WTC11 (cell line): ENCODE results near the gene ADAMTS9. TPM values are rescaled to one million over a fixed set of nuclear protein-coding genes. Genes with fewer than 3 reads are reported as not detected.
A peak's percentile ranks its signal among the peaks of the same experiment; 100 is the strongest.

Source experiments
- ATAC-seq: fragments of 200-7000 bp; cut with Tn5 transposase; 2 replicates; pipeline ENCODE4 v1.10.0; 2021; ENCODE audit warnings: mild to moderate bottlenecking, moderate library complexity
- CTCF ChIA-PET: fragments of 300-600 bp; sonication (Branson Sonifier 250); formaldehyde crosslinking; loops from one replicate; lab custom pipeline; 2021; ENCODE audit warnings: antibody characterized with exemption; lab: Charles Lee
- POLR2A ChIA-PET: fragments of 350-600 bp; sonication (Branson Sonifier 250); formaldehyde crosslinking; loops from one replicate; lab custom pipeline; 2021; ENCODE audit warnings: antibody characterized with exemption; lab: Charles Lee
- DNase-seq: peaks from one replicate; pipeline ENCODE4 v3.0.0; 2021; ENCODE audit warnings: low spot score
- H3K27ac Mint-ChIP-seq: 2 replicates; pipeline ENCODE4 v1.8.0; 2021; ENCODE audit warnings: mixed read lengths
- H3K27me3 Mint-ChIP-seq: 2 replicates; pipeline ENCODE4 v1.8.0; 2021; ENCODE audit warnings: low read depth, mild to moderate bottlenecking, moderate library complexity, mixed read lengths
- H3K36me3 Mint-ChIP-seq: 2 replicates; pipeline ENCODE4 v1.8.0; 2021; ENCODE audit warnings: mixed read lengths
- H3K4me1 Mint-ChIP-seq: 2 replicates; pipeline ENCODE4 v1.8.0; 2022; ENCODE audit warnings: mixed read lengths
- H3K4me3 Mint-ChIP-seq: 2 replicates; pipeline ENCODE4 v1.8.0; 2021; ENCODE audit warnings: mild to moderate bottlenecking, moderate library complexity, mixed read lengths
- H3K9me3 Mint-ChIP-seq: 2 replicates; pipeline ENCODE4 v1.8.0; 2021; ENCODE audit warnings: mixed read lengths
- ARID4B ChIP-seq: sonication (generic); formaldehyde crosslinking; IDR thresholded peaks from 2 replicates; pipeline ENCODE4 v1.8.0; 2023; ENCODE audit warnings: missing genetic modification reagents, mild to moderate bottlenecking, borderline replicate concordance
- CBFB ChIP-seq: sonication (generic); formaldehyde crosslinking; IDR thresholded peaks from 2 replicates; pipeline ENCODE4 v1.8.1; 2022; ENCODE audit warnings: mild to moderate bottlenecking, low read depth, missing genetic modification reagents
- ERG ChIP-seq: fragments of 250-450 bp; sonication (Bioruptor Pico); IDR thresholded peaks from 2 replicates; pipeline ENCODE4 v1.8.0; 2021; ENCODE audit warnings: mild to moderate bottlenecking
- ESRRA ChIP-seq: sonication (generic); formaldehyde crosslinking; IDR thresholded peaks from 2 replicates; pipeline ENCODE4 v1.8.1; 2022; ENCODE audit warnings: mild to moderate bottlenecking, missing genetic modification reagents, borderline replicate concordance
- FOXP1 ChIP-seq: sonication (generic); formaldehyde crosslinking; IDR thresholded peaks from 2 replicates; pipeline ENCODE4 v1.8.0; 2022; ENCODE audit warnings: missing genetic modification reagents, mild to moderate bottlenecking, moderate library complexity, borderline replicate concordance
- GTF2I ChIP-seq: fragments of 250-450 bp; sonication (Bioruptor Pico); conservative IDR thresholded peaks from 2 replicates; pipeline ENCODE4 v1.4.0; 2021; ENCODE audit warnings: mild to moderate bottlenecking
- IRF1 ChIP-seq: sonication (generic); formaldehyde crosslinking; IDR thresholded peaks from 2 replicates; pipeline ENCODE4 v1.8.0; 2023; ENCODE audit warnings: missing genetic modification reagents
- IRF2 ChIP-seq: sonication (generic); formaldehyde crosslinking; IDR thresholded peaks from 2 replicates; pipeline ENCODE4 v1.8.0; 2022; ENCODE audit warnings: low read depth, missing genetic modification reagents, borderline replicate concordance
- KAT7 ChIP-seq: sonication (generic); formaldehyde crosslinking; IDR thresholded peaks from 2 replicates; pipeline ENCODE4 v1.8.1; 2023; ENCODE audit warnings: missing genetic modification reagents, mild to moderate bottlenecking, borderline replicate concordance
- MYBL2 ChIP-seq: sonication (generic); formaldehyde crosslinking; IDR thresholded peaks from 2 replicates; pipeline ENCODE4 v1.8.1; 2023; ENCODE audit warnings: mild to moderate bottlenecking, moderate library complexity, missing genetic modification reagents
- NR3C1 ChIP-seq: sonication (generic); formaldehyde crosslinking; conservative IDR thresholded peaks from 2 replicates; pipeline ENCODE4 v1.8.1; 2023; ENCODE audit warnings: low read depth, mild to moderate bottlenecking, missing genetic modification reagents
- PRRX2 ChIP-seq: fragments of 250-450 bp; sonication (Bioruptor Pico); IDR thresholded peaks from 2 replicates; pipeline ENCODE4 v1.8.0; 2021; ENCODE audit warnings: mild to moderate bottlenecking
- RELA ChIP-seq: sonication (generic); formaldehyde crosslinking; IDR thresholded peaks from 2 replicates; pipeline ENCODE4 v1.8.1; 2022; ENCODE audit warnings: missing genetic modification reagents, mild to moderate bottlenecking, borderline replicate concordance
- RORB ChIP-seq: fragments of 250-450 bp; sonication (Bioruptor Pico); IDR thresholded peaks from 2 replicates; pipeline ENCODE4 v1.9.0; 2021; ENCODE audit warnings: mild to moderate bottlenecking
- ZNF232 ChIP-seq: sonication (generic); formaldehyde crosslinking; IDR thresholded peaks from 2 replicates; pipeline ENCODE4 v1.8.0; 2022; ENCODE audit warnings: mild to moderate bottlenecking, missing genetic modification reagents
- ZNF263 ChIP-seq: sonication (generic); formaldehyde crosslinking; IDR thresholded peaks from 2 replicates; pipeline ENCODE4 v1.8.1; 2022; ENCODE audit warnings: low read depth, mild to moderate bottlenecking, moderate library complexity, missing genetic modification reagents
- ZNF416 ChIP-seq: fragments of 250-450 bp; sonication (Bioruptor Pico); IDR thresholded peaks from 2 replicates; pipeline ENCODE4 v1.9.0; 2021; ENCODE audit warnings: mild to moderate bottlenecking, inconsistent platforms
- ZNF423 ChIP-seq: fragments of 250-450 bp; sonication (Bioruptor Pico); IDR thresholded peaks from 2 replicates; pipeline ENCODE4 v2.1.2; 2022; ENCODE audit warnings: mild to moderate bottlenecking, moderate library complexity
- ZNF425 ChIP-seq: fragments of 250-450 bp; sonication (Bioruptor Pico); conservative IDR thresholded peaks from 2 replicates; pipeline ENCODE4 v1.9.0; 2021; ENCODE audit warnings: mild to moderate bottlenecking
- total RNA-seq: library from RNA; stranded (reverse); gene quantifications from 3 replicates; pipeline ENCODE4 v1.2.3, GENCODE V29; 2021
- TF ChIP-seq, protein P1 (sequence below): fragments of 250-450 bp; sonication (Bioruptor Pico); IDR thresholded peaks from 2 replicates; pipeline ENCODE4 v2.1.2; 2022; ENCODE audit warnings: mild to moderate bottlenecking, moderate library complexity
- TF ChIP-seq, protein P2 (sequence below): sonication (generic); formaldehyde crosslinking; IDR thresholded peaks from 2 replicates; pipeline ENCODE4 v1.8.1; 2023; ENCODE audit warnings: mild to moderate bottlenecking, missing genetic modification reagents

The ADAMTS9 gene
- total RNA-seq, 1 experiment from 2014 or later: 3.1 TPM

GRCh38 chr3:64681015-64681414, 6.8 kb downstream of the ADAMTS9 start:
- CTCF ChIA-PET: interaction anchor here (0.9 to 3.6 kb wide), 3 partner anchors 106 to 151 kb away, joined by 4 to 13 read pairs (median 8); no protein-coding TSS in a partner anchor
- Mint-ChIP-seq H3K4me1 (peaks cover 68% of the 10 kb centered on the region), H3K27me3 (peaks cover 91% of the 10 kb centered on the region), H3K9me3 (no peaks in the 10 kb centered on the region), H3K27ac (no peak overlapping the region), H3K36me3 (no peaks in the 10 kb centered on the region), H3K4me3 (no peak overlapping the region)
- no peak for TF ChIP-seq ZNF425
- TF ChIP-seq IRF1: no peak
- TF ChIP-seq FOXP1: no peak
- TF ChIP-seq NR3C1: no peak
- TF ChIP-seq MYBL2: no peak
- no peak for TF ChIP-seq CBFB (CRISPR knock-in tag)
- TF ChIP-seq ESRRA (CRISPR knock-in tag): no peak
- TF ChIP-seq, protein P1, sequence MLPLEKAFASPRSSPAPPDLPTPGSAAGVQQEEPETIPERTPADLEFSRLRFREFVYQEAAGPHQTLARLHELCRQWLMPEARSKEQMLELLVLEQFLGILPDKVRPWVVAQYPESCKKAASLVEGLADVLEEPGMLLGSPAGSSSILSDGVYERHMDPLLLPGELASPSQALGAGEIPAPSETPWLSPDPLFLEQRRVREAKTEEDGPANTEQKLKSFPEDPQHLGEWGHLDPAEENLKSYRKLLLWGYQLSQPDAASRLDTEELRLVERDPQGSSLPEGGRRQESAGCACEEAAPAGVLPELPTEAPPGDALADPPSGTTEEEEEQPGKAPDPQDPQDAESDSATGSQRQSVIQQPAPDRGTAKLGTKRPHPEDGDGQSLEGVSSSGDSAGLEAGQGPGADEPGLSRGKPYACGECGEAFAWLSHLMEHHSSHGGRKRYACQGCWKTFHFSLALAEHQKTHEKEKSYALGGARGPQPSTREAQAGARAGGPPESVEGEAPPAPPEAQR: no peak
- DNase-seq: no peak
- POLR2A ChIA-PET: no interaction called here
- ATAC-seq: no peak

GRCh38 chr3:64680334-64680733, 7.5 kb downstream of the ADAMTS9 start:
- DNase-seq: no peak
- no peak for TF ChIP-seq ZNF416
- TF ChIP-seq, all 79 proteins: peak for 0
- ChIA-PET POLR2A (no interaction called here), CTCF (interaction anchor here (1.6 to 3.6 kb wide), 2 partner anchors 147 to 150 kb away, joined by 8 to 13 read pairs; no protein-coding TSS in a partner anchor)
- Mint-ChIP-seq H3K4me3 (no peak overlapping the region), H3K36me3 (no peaks in the 10 kb centered on the region), H3K4me1 (peaks cover 68% of the 10 kb centered on the region), H3K27ac (no peak overlapping the region), H3K9me3 (no peaks in the 10 kb centered on the region), H3K27me3 (peaks cover 86% of the 10 kb centered on the region)
- ATAC-seq: no peak

- H3K27ac Mint-ChIP-seq: no peak overlapping the region
- CTCF ChIA-PET: interaction anchor here (1.6 kb wide), 1 partner anchor 148 kb away, joined by 5 read pairs; no protein-coding TSS in a partner anchor
- TF ChIP-seq ZNF423 (no peak), RELA (CRISPR knock-in tag) (no peak), PRRX2 (CRISPR knock-in tag) (no peak), RORB (CRISPR knock-in tag) (no peak), IRF2 (CRISPR knock-in tag) (no peak), GTF2I (CRISPR knock-in tag) (no peak), ZNF263 (no peak), KAT7 (no peak), ARID4B (CRISPR knock-in tag) (no peak), ERG (CRISPR knock-in tag) (no peak), ZNF232 (no peak), NR3C1 (no peak)
- TF ChIP-seq, protein P2, sequence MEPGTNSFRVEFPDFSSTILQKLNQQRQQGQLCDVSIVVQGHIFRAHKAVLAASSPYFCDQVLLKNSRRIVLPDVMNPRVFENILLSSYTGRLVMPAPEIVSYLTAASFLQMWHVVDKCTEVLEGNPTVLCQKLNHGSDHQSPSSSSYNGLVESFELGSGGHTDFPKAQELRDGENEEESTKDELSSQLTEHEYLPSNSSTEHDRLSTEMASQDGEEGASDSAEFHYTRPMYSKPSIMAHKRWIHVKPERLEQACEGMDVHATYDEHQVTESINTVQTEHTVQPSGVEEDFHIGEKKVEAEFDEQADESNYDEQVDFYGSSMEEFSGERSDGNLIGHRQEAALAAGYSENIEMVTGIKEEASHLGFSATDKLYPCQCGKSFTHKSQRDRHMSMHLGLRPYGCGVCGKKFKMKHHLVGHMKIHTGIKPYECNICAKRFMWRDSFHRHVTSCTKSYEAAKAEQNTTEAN: no peak
Observed at GRCh38 chr3:64677961-64678716, 9.7 kb downstream of the ADAMTS9 start.

More at GRCh38 chr3:64677961-64678716, 9.7 kb downstream of the ADAMTS9 start:
- Mint-ChIP-seq H3K4me1 (peaks cover 52% of the 10 kb centered on the region), H3K4me3 (peak overlapping the region; percentile 23; the same call in 1 of the 2 replicates), H3K9me3 (no peaks in the 10 kb centered on the region), H3K36me3 (no peaks in the 10 kb centered on the region), H3K27me3 (peaks cover 64% of the 10 kb centered on the region)
- DNase-seq: no peak
- POLR2A ChIA-PET: interaction anchor here (1.0 to 1.1 kb wide), 2 partner anchors 9 to 148 kb away, joined by 3 read pairs; no protein-coding TSS in a partner anchor
- ATAC-seq: peak; percentile 40
